ENCODE results near the gene CD160.
"Not testable (repeated sequence)": the region's sequence is repeated elsewhere in the genome, so short reads cannot be mapped to it uniquely, and the experiment has no call there.

Gene CD160

DNA sequence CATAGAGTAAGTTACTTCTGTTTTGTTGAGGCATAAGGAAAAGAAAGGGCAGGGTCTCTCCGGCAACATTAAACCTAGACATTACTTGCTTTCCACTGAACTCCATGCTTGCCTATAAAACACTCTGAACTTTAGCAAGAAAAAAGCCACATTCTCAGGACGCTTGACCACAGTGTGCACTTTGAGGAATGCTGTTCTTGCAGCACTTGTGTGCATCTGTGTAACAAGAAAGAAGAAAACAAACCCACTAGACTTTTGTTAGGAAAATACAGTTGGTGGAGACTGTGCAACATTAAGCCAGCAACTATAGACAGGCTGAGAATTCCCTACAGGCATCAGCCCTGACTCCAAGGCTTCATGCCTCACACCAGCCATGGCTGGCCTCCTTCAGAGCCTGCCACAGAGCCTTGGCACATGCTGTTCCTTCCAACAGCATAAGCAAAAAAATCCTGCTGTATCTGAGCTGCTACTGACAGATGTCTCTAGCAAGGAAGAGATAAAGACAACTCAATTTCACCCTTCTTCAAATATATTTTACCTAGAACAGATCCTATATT, 17.9 kb upstream of the CD160 start:
- no peaks in the 10 kb centered on the region for H3K27me3 Mint-ChIP-seq
- H3K27ac Mint-ChIP-seq: no peak overlapping the region
- intact Hi-C loops (cut with micrococcal nuclease): no loop called here
- H3K36me3 Mint-ChIP-seq (ENCODE audit: low read depth): no peaks in the 10 kb centered on the region
- H3K9me3 Mint-ChIP-seq: no peaks in the 10 kb centered on the region
- peaks cover 10% of the 10 kb centered on the region for H3K4me1 Mint-ChIP-seq (ENCODE audit: low read depth)
- H3K4me3 Mint-ChIP-seq: no peak overlapping the region

GRCh38 chr1:145702052-145702451, 17.2 kb upstream of the CD160 start:
- Mint-ChIP-seq H3K36me3 (ENCODE audit: low read depth) (no peaks in the 10 kb centered on the region), H3K9me3 (no peaks in the 10 kb centered on the region), H3K4me3 (no peak overlapping the region), H3K27me3 (no peaks in the 10 kb centered on the region), H3K4me1 (ENCODE audit: low read depth) (peaks cover 3% of the 10 kb centered on the region), H3K27ac (no peak overlapping the region)
- intact Hi-C loops (cut with micrococcal nuclease): no loop called here

DNA sequence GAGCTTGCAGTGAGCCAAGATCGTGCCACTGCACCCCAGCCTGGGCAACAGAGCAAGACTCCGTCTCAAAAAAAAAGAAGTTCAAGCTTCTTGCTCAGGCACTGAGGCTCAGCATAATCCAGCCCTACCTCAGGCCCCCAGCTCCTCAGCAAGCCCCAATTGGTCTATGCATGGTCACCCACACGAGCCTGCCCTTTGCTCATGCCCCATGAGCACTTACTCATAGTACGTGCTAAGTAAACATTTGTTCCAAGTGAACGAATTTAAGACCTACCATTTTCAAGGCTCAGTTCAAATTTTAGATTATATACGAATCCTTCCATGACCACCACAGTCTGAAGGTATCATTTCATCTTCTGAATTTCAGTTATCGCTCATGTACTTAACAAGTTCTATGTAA, 16.5 kb upstream of the CD160 start:
- Mint-ChIP-seq H3K4me1 (ENCODE audit: low read depth) (no peaks in the 10 kb centered on the region), H3K4me3 (no peak overlapping the region), H3K9me3 (no peaks in the 10 kb centered on the region), H3K27ac (no peak overlapping the region), H3K27me3 (no peaks in the 10 kb centered on the region), H3K36me3 (ENCODE audit: low read depth) (no peaks in the 10 kb centered on the region)
- intact Hi-C loops (cut with micrococcal nuclease): no loop called here

GRCh38 chr1:145705622-145706021, 13.7 kb upstream of the CD160 start:
- Mint-ChIP-seq H3K9me3 (no peaks in the 10 kb centered on the region), H3K27me3 (no peaks in the 10 kb centered on the region), H3K27ac (no peak overlapping the region), H3K4me1 (ENCODE audit: low read depth) (no peaks in the 10 kb centered on the region), H3K36me3 (ENCODE audit: low read depth) (no peaks in the 10 kb centered on the region), H3K4me3 (no peak overlapping the region)
- intact Hi-C loops (cut with micrococcal nuclease): no loop called here

DNA sequence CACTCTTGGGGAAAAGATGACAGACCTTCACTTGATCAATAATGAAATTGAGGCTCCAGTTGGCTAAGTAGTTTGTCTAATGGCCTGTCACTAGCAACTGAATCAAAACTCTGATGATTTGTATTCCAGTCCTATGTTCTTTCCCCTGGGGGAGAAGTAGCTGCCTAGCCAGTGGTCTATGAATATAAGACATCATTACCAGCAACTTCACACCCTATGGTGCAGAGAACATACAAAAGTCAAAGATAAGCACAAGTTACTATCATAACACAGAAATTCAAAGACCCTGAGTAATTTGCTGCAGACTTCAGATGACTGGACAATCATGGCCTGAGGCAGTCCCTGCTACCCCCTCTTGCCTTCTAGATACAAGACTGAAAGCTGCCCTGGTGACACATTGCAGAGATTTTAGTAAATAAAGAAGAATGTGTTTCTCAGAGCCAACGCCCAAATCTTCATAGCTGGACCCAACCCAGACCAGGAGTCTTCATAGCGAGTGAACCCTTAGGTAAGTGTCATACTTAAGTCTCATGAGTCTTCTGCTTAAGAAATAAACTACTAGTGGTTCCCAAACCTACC, 13.1 kb upstream of the CD160 start:
- no peaks in the 10 kb centered on the region for H3K36me3 Mint-ChIP-seq (ENCODE audit: low read depth)
- H3K4me1 Mint-ChIP-seq (ENCODE audit: low read depth): no peaks in the 10 kb centered on the region
- H3K4me3 Mint-ChIP-seq: no peak overlapping the region
- H3K27ac Mint-ChIP-seq: no peak overlapping the region
- intact Hi-C loops (cut with micrococcal nuclease): no loop called here
- no peaks in the 10 kb centered on the region for H3K27me3 Mint-ChIP-seq
- no peaks in the 10 kb centered on the region for H3K9me3 Mint-ChIP-seq

- Mint-ChIP-seq H3K4me3 (no peak within 1 kb of the TSS), H3K4me1 (ENCODE audit: low read depth) (no peaks in the 10 kb centered on the region), H3K27ac (no peak within 1 kb of the TSS), H3K9me3 (no peaks in the 10 kb centered on the region), H3K36me3 (ENCODE audit: low read depth) (no peaks in the 10 kb centered on the region), H3K27me3 (no peaks in the 10 kb centered on the region)
- intact Hi-C loops (cut with micrococcal nuclease): no loop called here
Measured at GRCh38 chr1:145707183-145707867, 12.0 kb upstream of the CD160 start, which contains the start of gene PDZK1. Gene PDZK1, minus strand, starts transcription at chr1:145707368. Its CDS starts 19,347 bp downstream, at chr1:145688021.

- no peaks in the 10 kb centered on the region for H3K27me3 Mint-ChIP-seq
- H3K27ac Mint-ChIP-seq: no peak overlapping the region
- intact Hi-C loops (cut with micrococcal nuclease): no loop called here
- H3K9me3 Mint-ChIP-seq: no peaks in the 10 kb centered on the region
- H3K36me3 Mint-ChIP-seq (ENCODE audit: low read depth): no peaks in the 10 kb centered on the region
- no peak overlapping the region for H3K4me3 Mint-ChIP-seq
- H3K4me1 Mint-ChIP-seq (ENCODE audit: low read depth): no peaks in the 10 kb centered on the region
Measured at GRCh38 chr1:145708063-145708462, 11.2 kb upstream of the CD160 start.

DNA sequence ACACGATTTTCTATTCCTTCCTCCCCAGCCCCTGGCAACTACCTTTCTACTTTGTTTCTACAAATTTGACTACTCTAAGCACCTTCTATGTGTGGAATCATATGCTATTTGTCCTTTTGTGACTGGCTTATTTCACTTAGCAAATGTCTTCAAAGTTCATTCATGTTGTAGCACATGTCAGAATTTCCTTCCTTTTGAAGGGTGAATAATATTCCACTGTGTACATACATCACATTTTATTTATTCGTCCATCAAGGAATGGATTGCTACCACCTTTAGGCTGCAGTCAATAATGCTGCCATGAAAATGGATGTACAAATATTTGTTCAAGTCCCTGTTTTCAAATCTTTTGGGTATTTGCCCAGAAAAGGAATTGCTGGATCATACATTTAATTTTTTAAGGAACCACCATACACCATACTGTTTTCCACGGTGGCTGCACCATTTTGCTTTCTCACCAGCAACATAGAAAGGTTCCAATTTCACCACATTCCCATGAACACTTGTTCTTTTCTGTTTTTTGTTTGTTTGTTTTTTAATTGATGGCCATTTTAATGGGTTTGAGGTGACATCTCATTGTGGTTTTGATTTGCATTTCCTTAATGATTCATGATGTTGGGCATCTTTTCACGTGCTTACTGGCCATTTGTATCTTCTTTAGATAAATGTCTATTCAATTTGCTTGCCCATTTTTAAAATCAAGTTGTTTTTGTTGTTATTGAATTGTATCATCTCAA, 8.8 kb upstream of the CD160 start:
- no peaks in the 10 kb centered on the region for H3K27me3 Mint-ChIP-seq
- H3K4me3 Mint-ChIP-seq: no peak overlapping the region
- no peaks in the 10 kb centered on the region for H3K36me3 Mint-ChIP-seq (ENCODE audit: low read depth)
- intact Hi-C loops (cut with micrococcal nuclease): no loop called here
- no peak overlapping the region for H3K27ac Mint-ChIP-seq
- no peaks in the 10 kb centered on the region for H3K4me1 Mint-ChIP-seq (ENCODE audit: low read depth)
- no peaks in the 10 kb centered on the region for H3K9me3 Mint-ChIP-seq

DNA sequence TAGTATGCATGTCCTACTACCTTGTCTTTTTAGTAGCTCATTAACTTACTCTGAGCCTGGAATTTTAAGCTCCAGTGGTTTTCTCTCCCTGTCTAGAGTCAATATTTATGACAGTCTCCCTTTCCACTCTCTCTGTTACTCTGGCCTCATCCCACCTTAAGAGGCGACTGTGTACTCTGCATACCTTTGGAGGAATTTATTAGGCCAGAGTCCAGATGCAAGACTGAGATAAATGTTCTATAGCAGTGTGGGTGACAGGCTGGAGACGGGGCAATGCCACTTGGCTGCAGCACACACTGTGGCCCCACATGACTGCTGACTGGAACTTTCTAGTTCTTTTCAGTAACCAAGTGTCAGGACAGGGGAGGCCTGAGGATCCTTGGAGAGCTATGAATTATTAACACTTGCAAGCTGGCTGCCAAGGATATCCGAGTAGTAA, 8.1 kb upstream of the CD160 start:
- H3K9me3 Mint-ChIP-seq: no peaks in the 10 kb centered on the region
- no peak overlapping the region for H3K27ac Mint-ChIP-seq
- intact Hi-C loops (cut with micrococcal nuclease): no loop called here
- H3K4me1 Mint-ChIP-seq (ENCODE audit: low read depth): no peaks in the 10 kb centered on the region
- H3K36me3 Mint-ChIP-seq (ENCODE audit: low read depth): no peaks in the 10 kb centered on the region
- no peaks in the 10 kb centered on the region for H3K27me3 Mint-ChIP-seq
- H3K4me3 Mint-ChIP-seq: no peak overlapping the region

- Mint-ChIP-seq H3K27me3 (peaks cover 5% of the 10 kb centered on the region), H3K36me3 (ENCODE audit: low read depth) (no peaks in the 10 kb centered on the region), H3K9me3 (no peaks in the 10 kb centered on the region), H3K4me3 (no peak overlapping the region), H3K4me1 (ENCODE audit: low read depth) (no peaks in the 10 kb centered on the region), H3K27ac (no peak overlapping the region)
- intact Hi-C loops (cut with micrococcal nuclease): no loop called here
Measured at GRCh38 chr1:145714524-145715111, 4.7 kb upstream of the CD160 start.

- intact Hi-C loops (cut with micrococcal nuclease): no loop called here
Measured at GRCh38 chr1:145716641-145717345, 2.5 kb upstream of the CD160 start.

GRCh38 chr1:145717833-145718232, 1.5 kb upstream of the CD160 start:
- H3K9me3 Mint-ChIP-seq: no peaks in the 10 kb centered on the region
- H3K36me3 Mint-ChIP-seq (ENCODE audit: low read depth): no peaks in the 10 kb centered on the region
- peaks cover 23% of the 10 kb centered on the region for H3K27me3 Mint-ChIP-seq
- intact Hi-C loops (cut with micrococcal nuclease): no loop called here
- H3K27ac Mint-ChIP-seq: no peak overlapping the region
- peaks cover 10% of the 10 kb centered on the region for H3K4me1 Mint-ChIP-seq (ENCODE audit: low read depth)
- no peak overlapping the region for H3K4me3 Mint-ChIP-seq

More at GRCh38 chr1:145716641-145717345, 2.5 kb upstream of the CD160 start:
- Mint-ChIP-seq H3K27me3 (peaks cover 23% of the 10 kb centered on the region), H3K9me3 (no peaks in the 10 kb centered on the region), H3K36me3 (ENCODE audit: low read depth) (no peaks in the 10 kb centered on the region), H3K4me3 (no peak overlapping the region), H3K27ac (no peak overlapping the region), H3K4me1 (ENCODE audit: low read depth) (peaks cover 10% of the 10 kb centered on the region)

- H3K36me3 Mint-ChIP-seq (ENCODE audit: low read depth); H3K4me1 Mint-ChIP-seq (ENCODE audit: low read depth); H3K4me3 Mint-ChIP-seq; intact Hi-C loops (cut with micrococcal nuclease); H3K9me3 Mint-ChIP-seq; H3K27ac Mint-ChIP-seq: not testable (repeated sequence)
- H3K27me3 Mint-ChIP-seq: peaks cover 23% of the 10 kb centered on the region
Measured at GRCh38 chr1:145718465-145718864, 834 bp upstream of the CD160 start.
